GM21526 (cell line): Measurements from ENCODE around the gene SDHAF2.

Source experiments
- ATAC-seq: cut with Tn5 transposase; IDR thresholded peaks from one replicate; pipeline ENCODE4 v1.9.1; 2021; ENCODE audit warnings: moderate library complexity; ENCODE audit not compliant: unreplicated experiment, low FRiP score

Gene SDHAF2

GRCh38 chr11:61495801-61496601 is 66.1 kb downstream of the SDHAF2 start:
- ATAC-seq = no peak
